Glutamatergic neuron (in vitro differentiated cells): Measurements from ENCODE around the gene BCO1. TPM values are rescaled to one million over a fixed set of nuclear protein-coding genes. Genes with fewer than 3 reads are reported as not detected.

Experiments
- DNase-seq: peaks from one replicate; pipeline ENCODE4 v3.0.0; 2022
- H3K27ac Mint-ChIP-seq: one replicate; pipeline ENCODE4 v1.8.0; 2020; ENCODE audit warnings: mild to moderate bottlenecking, mixed read lengths, inconsistent platforms; ENCODE audit not compliant: unreplicated experiment
- H3K27me3 Mint-ChIP-seq: one replicate; pipeline ENCODE4 v1.8.0; 2020; ENCODE audit warnings: mild to moderate bottlenecking, moderate library complexity, mixed read lengths, inconsistent platforms; ENCODE audit not compliant: unreplicated experiment
- H3K36me3 Mint-ChIP-seq: one replicate; pipeline ENCODE4 v1.8.0; 2020; ENCODE audit warnings: mild to moderate bottlenecking, mixed read lengths, inconsistent platforms; ENCODE audit not compliant: unreplicated experiment
- H3K4me1 Mint-ChIP-seq: one replicate; pipeline ENCODE4 v1.8.0; 2020; ENCODE audit warnings: mild to moderate bottlenecking, low read depth, mixed read lengths, inconsistent platforms; ENCODE audit not compliant: unreplicated experiment
- H3K4me3 Mint-ChIP-seq: one replicate; pipeline ENCODE4 v1.8.0; 2020; ENCODE audit warnings: mild to moderate bottlenecking, mixed read lengths, inconsistent platforms; ENCODE audit not compliant: unreplicated experiment
- H3K9me3 Mint-ChIP-seq: one replicate; pipeline ENCODE4 v1.8.0; 2020; ENCODE audit warnings: mild to moderate bottlenecking, moderate library complexity, mixed read lengths, inconsistent platforms; ENCODE audit not compliant: unreplicated experiment
- total RNA-seq: library from RNA; stranded (reverse); fragmentation: NEBNext Ultra II Directional; extraction: Animal tissue kit (Norgen Biotek cat#: 25700); gene quantifications from one replicate; pipeline ENCODE4 v1.2.1, GENCODE V29; 2021; ENCODE audit not compliant: unreplicated experiment
- TF ChIP-seq, protein P1 (sequence below): fragments of 200-600 bp; sonication (generic); IDR thresholded peaks from one replicate; pipeline ENCODE4 v1.5.0; 2021; ENCODE audit not compliant: partially characterized antibody, unreplicated experiment

The BCO1 gene
- total RNA-seq, 1 donor from 2014 or later, result not detected

DNA sequence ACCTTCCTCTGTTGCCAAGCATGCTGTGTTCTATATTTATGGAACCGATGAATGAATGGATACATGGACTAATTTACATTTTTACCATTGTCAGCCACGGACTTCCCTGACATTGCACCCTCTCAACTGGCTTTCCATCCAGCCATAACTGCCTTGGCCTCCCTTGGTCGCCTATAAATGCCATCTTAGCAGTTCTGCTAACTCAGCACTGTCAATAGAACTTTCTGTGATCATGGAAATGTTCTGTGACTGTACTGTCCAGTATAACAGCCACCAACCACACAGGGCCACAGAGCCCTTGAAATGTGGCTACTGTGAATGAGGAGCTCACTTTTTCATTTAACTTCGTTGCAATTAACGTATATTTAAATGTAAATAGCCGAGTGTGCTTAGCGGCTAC lies 8.7 kb upstream of the BCO1 start:
- H3K27me3 Mint-ChIP-seq, result peaks cover 5% of the 10 kb centered on the region
- no peak overlapping the region for H3K4me3 Mint-ChIP-seq
- no peak overlapping the region for H3K27ac Mint-ChIP-seq
- DNase-seq, result no peak
- TF ChIP-seq, protein P1, sequence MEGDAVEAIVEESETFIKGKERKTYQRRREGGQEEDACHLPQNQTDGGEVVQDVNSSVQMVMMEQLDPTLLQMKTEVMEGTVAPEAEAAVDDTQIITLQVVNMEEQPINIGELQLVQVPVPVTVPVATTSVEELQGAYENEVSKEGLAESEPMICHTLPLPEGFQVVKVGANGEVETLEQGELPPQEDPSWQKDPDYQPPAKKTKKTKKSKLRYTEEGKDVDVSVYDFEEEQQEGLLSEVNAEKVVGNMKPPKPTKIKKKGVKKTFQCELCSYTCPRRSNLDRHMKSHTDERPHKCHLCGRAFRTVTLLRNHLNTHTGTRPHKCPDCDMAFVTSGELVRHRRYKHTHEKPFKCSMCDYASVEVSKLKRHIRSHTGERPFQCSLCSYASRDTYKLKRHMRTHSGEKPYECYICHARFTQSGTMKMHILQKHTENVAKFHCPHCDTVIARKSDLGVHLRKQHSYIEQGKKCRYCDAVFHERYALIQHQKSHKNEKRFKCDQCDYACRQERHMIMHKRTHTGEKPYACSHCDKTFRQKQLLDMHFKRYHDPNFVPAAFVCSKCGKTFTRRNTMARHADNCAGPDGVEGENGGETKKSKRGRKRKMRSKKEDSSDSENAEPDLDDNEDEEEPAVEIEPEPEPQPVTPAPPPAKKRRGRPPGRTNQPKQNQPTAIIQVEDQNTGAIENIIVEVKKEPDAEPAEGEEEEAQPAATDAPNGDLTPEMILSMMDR, result no peak
- H3K4me1 Mint-ChIP-seq, result peaks cover 5% of the 10 kb centered on the region
- H3K9me3 Mint-ChIP-seq, result no peaks in the 10 kb centered on the region
- no peaks in the 10 kb centered on the region for H3K36me3 Mint-ChIP-seq

GRCh38 chr16:81231014-81231413 lies 7.5 kb upstream of the BCO1 start:
- Mint-ChIP-seq H3K9me3 (no peaks in the 10 kb centered on the region), H3K36me3 (no peaks in the 10 kb centered on the region), H3K4me1 (no peaks in the 10 kb centered on the region), H3K4me3 (no peak overlapping the region), H3K27ac (no peak overlapping the region), H3K27me3 (no peaks in the 10 kb centered on the region)
- TF ChIP-seq, protein P1, result no peak
- DNase-seq, result no peak

GRCh38 chr16:81232740-81233367 lies 5.6 kb upstream of the BCO1 start:
- TF ChIP-seq, protein P1, result no peak
- H3K4me1 Mint-ChIP-seq, result peaks cover 2% of the 10 kb centered on the region
- H3K9me3 Mint-ChIP-seq, result no peaks in the 10 kb centered on the region
- H3K27ac Mint-ChIP-seq, result no peak overlapping the region
- no peak overlapping the region for H3K4me3 Mint-ChIP-seq
- no peaks in the 10 kb centered on the region for H3K36me3 Mint-ChIP-seq
- DNase-seq, result no peak
- H3K27me3 Mint-ChIP-seq, result no peaks in the 10 kb centered on the region

GRCh38 chr16:81237282-81237681 lies 1.2 kb upstream of the BCO1 start:
- H3K4me1 Mint-ChIP-seq, result peaks cover 6% of the 10 kb centered on the region
- H3K9me3 Mint-ChIP-seq, result no peaks in the 10 kb centered on the region
- DNase-seq, result no peak
- H3K36me3 Mint-ChIP-seq, result no peaks in the 10 kb centered on the region
- H3K4me3 Mint-ChIP-seq, result no peak overlapping the region
- peaks cover 2% of the 10 kb centered on the region for H3K27me3 Mint-ChIP-seq
- no peak overlapping the region for H3K27ac Mint-ChIP-seq
- TF ChIP-seq, protein P1, result no peak

DNA sequence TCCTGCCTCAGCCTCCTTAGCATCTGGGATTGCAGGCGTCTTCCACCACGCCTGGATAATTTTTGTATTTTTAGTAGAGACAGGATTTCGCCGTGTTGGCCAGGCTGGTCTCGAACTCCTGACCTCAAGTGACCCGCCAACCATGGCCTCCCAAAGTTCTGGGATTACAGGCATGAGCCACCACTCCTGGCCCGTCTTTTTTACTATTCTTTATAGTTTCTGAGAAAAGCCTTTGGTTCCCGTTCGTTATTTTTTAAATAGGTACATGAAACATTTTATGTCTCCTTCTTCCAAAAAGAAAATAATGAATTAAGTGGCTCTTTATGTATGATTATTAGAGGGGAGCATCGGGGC lies 570 bp upstream of the BCO1 start:
- Mint-ChIP-seq H3K4me3 (no peak overlapping the region), H3K27ac (no peak overlapping the region), H3K9me3 (no peaks in the 10 kb centered on the region), H3K27me3 (peaks cover 2% of the 10 kb centered on the region), H3K36me3 (no peaks in the 10 kb centered on the region), H3K4me1 (peaks cover 6% of the 10 kb centered on the region)
- TF ChIP-seq, protein P1, result no peak
- DNase-seq, result no peak
